HCT116 (cell line): ENCODE results near the gene NAA50. TPM values are rescaled to one million over a fixed set of nuclear protein-coding genes. Genes with fewer than 3 reads are reported as not detected.

Source experiments
- ATAC-seq: fragments of 200-7000 bp; cut with Tn5 transposase; 2 replicates; pipeline ENCODE4 v1.9.1; 2020; ENCODE audit warnings: mild to moderate bottlenecking, moderate library complexity
- BruUV-seq: library from RNA; stranded (reverse); fragments of 400-500 nt; replicated peaks from 2 replicates; lab custom pipeline; 2021; lab: Mats Ljungman, UMichigan
- CTCF ChIA-PET: fragments of 300-600 bp; sonication (Branson Sonifier 250); formaldehyde crosslinking; loops from one replicate; lab custom pipeline; 2021; ENCODE audit warnings: antibody characterized with exemption; lab: Charles Lee
- POLR2A ChIA-PET: fragments of 300-600, 350-600 bp; sonication (Branson Sonifier 250); formaldehyde crosslinking; loops from one replicate; lab custom pipeline; 2021; ENCODE audit warnings: antibody characterized with exemption; lab: Charles Lee
- RAD21 ChIA-PET, 2 experiments: fragments of 300-600 bp; sonication (Branson Sonifier 250); formaldehyde crosslinking; loops; one replicate each; lab custom pipeline; 2023; ENCODE audit warnings: low total read pairs in 2 of 2; ENCODE audit not compliant: uncharacterized antibody in 2 of 2, unreplicated experiment in 2 of 2, low non-redundant PET in 1 of 2; lab: Charles Lee
- DNase-seq: peaks from one replicate; pipeline ENCODE4 v3.0.0-alpha.2; 2010; ENCODE audit warnings: low read depth, low spot score
- H2AFZ ChIP-seq: fragments of 200-600 bp; shearing (Covaris generic), sonication (generic); 2 replicates; pipeline ENCODE4 v1.6.1; 2017; ENCODE audit warnings: low read depth, mixed run types, mixed read lengths, antibody characterized with exemption, low read length; ENCODE audit not compliant: poor library complexity, severe bottlenecking
- H3K27ac ChIP-seq: 2 replicates; pipeline ENCODE4 v1.5.1; 2012; ENCODE audit warnings: low read depth, low read length
- H3K27me3 ChIP-seq: fragments of 200-600 bp; sonication (generic); 2 replicates; pipeline ENCODE4 v1.6.1; 2016; ENCODE audit warnings: mixed run types, low read length, mixed read lengths; ENCODE audit not compliant: insufficient read depth
- H3K36me3 ChIP-seq, 2 experiments: fragments of 200-500 bp in 1 of 2; fragments of 200-600 bp in 1 of 2; sonication (Bioruptor generic) in 1 of 2; sonication (generic) in 1 of 2; 2 replicates each; pipeline versions ENCODE4 v1.5.1 to v1.6.1; 2014 to 2016; ENCODE audit warnings: low read length in 2 of 2, inconsistent platforms in 1 of 2, mixed read lengths in 1 of 2, mixed run types in 1 of 2; ENCODE audit not compliant: insufficient read depth in 2 of 2, control insufficient read depth in 1 of 2
- H3K4me1 ChIP-seq, 2 experiments: fragments of 200-600 bp in 1 of 2; sonication (generic) in 1 of 2; 2 replicates each; pipeline versions ENCODE4 v1.5.1 to v1.6.1; 2012 to 2017; ENCODE audit warnings: low read length in 2 of 2, inconsistent platforms in 1 of 2, mild to moderate bottlenecking in 1 of 2, mixed read lengths in 1 of 2, mixed run types in 1 of 2, moderate library complexity in 1 of 2; ENCODE audit not compliant: insufficient read depth in 2 of 2, control insufficient read depth in 1 of 2
- H3K4me2 ChIP-seq: fragments of 200-600 bp; sonication (generic); 2 replicates; pipeline ENCODE4 v1.6.1; 2017; ENCODE audit warnings: mixed run types, low read length, mixed read lengths
- H3K4me3 ChIP-seq, 2 experiments: fragments of 200-600 bp in 1 of 2; sonication (generic) in 1 of 2; replicated peaks in 1 of 2; 2 replicates each; pipeline ENCODE4 v1.5.1; 2011 to 2016; ENCODE audit warnings: low read length in 2 of 2, control low read depth in 1 of 2, low read depth in 1 of 2, mild to moderate bottlenecking in 1 of 2, mixed read lengths in 1 of 2, mixed run types in 1 of 2
- H3K79me2 ChIP-seq: fragments of 200-600 bp; sonication (generic); 2 replicates; pipeline ENCODE4 v1.6.1; 2017; ENCODE audit warnings: mild to moderate bottlenecking, mixed run types, low read length, moderate library complexity, mixed read lengths; ENCODE audit not compliant: insufficient read depth
- H3K9ac ChIP-seq: fragments of 200-600 bp; sonication (generic); 2 replicates; pipeline ENCODE4 v1.6.1; 2016; ENCODE audit warnings: low read length, mixed read lengths
- H3K9me2 ChIP-seq: fragments of 200-600 bp; sonication (generic), shearing (Covaris generic); 2 replicates; pipeline ENCODE4 v1.6.1; 2017; ENCODE audit warnings: mixed run types, mild to moderate bottlenecking, moderate library complexity; ENCODE audit not compliant: insufficient read depth
- H3K9me3 ChIP-seq, 2 experiments: fragments of 200-500 bp in 1 of 2; fragments of 200-600 bp in 1 of 2; sonication (Bioruptor generic) in 1 of 2; sonication (generic) in 1 of 2; 2 replicates each; pipeline ENCODE4 v1.6.1; 2014 to 2017; ENCODE audit warnings: low read length in 2 of 2, mixed read lengths in 2 of 2, inconsistent platforms in 1 of 2, low read depth in 1 of 2, mild to moderate bottlenecking in 1 of 2, mixed run types in 1 of 2, moderate library complexity in 1 of 2; ENCODE audit not compliant: control insufficient read depth in 1 of 2, insufficient read depth in 1 of 2
- H4K20me1 ChIP-seq: fragments of 200-600 bp; sonication (generic), shearing (Covaris generic); 2 replicates; pipeline ENCODE4 v1.6.1; 2017; ENCODE audit warnings: mixed run types, mild to moderate bottlenecking, moderate library complexity; ENCODE audit not compliant: insufficient read depth
- ATF3 ChIP-seq: IDR thresholded peaks from 2 replicates; pipeline ENCODE4 v1.6.1; 2012
- CEBPB ChIP-seq: IDR thresholded peaks from 2 replicates; pipeline ENCODE4 v1.6.1; 2012; ENCODE audit warnings: low read depth
- CTCF ChIP-seq, 3 experiments: fragments of 200-600 bp in 1 of 3; sonication (generic) in 1 of 3; IDR thresholded peaks in 2 of 3; conservative IDR thresholded peaks in 1 of 3; 2 replicates each; pipeline ENCODE4 v1.5.1; 2012 to 2017; ENCODE audit warnings: low read depth in 2 of 3, low read length in 2 of 3, antibody characterized with exemption in 1 of 3, borderline replicate concordance in 1 of 3, control low read depth in 1 of 3, mild to moderate bottlenecking in 1 of 3, mixed read lengths in 1 of 3, mixed run types in 1 of 3, moderate library complexity in 1 of 3; ENCODE audit not compliant: insufficient read depth in 1 of 3
- ELF1 ChIP-seq: IDR thresholded peaks from 2 replicates; pipeline ENCODE4 v1.6.1; 2012; ENCODE audit warnings: low read depth, borderline replicate concordance
- EZH2phosphoT487 ChIP-seq: fragments of 200-600 bp; IDR thresholded peaks from 2 replicates; pipeline ENCODE4 v1.6.1; 2018; ENCODE audit warnings: antibody characterized with exemption, borderline replicate concordance
- FOSL1 ChIP-seq: IDR thresholded peaks from 2 replicates; pipeline ENCODE4 v1.6.1; 2012; ENCODE audit warnings: low read depth
- MAX ChIP-seq: IDR thresholded peaks from 2 replicates; pipeline ENCODE4 v1.6.1; 2012
- POLR2AphosphoS5 ChIP-seq: IDR thresholded peaks from 2 replicates; pipeline ENCODE4 v1.6.1; 2011; ENCODE audit warnings: mild to moderate bottlenecking, low read depth, low read length, moderate library complexity
- RAD21 ChIP-seq: IDR thresholded peaks from 2 replicates; pipeline ENCODE4 v1.6.1; 2012; ENCODE audit warnings: low read depth, mild to moderate bottlenecking
- SIN3A ChIP-seq: IDR thresholded peaks from 2 replicates; pipeline ENCODE4 v1.6.1; 2012; ENCODE audit warnings: low read depth
- ZFX ChIP-seq: fragments of 450-650 bp; IDR thresholded peaks from 2 replicates; pipeline ENCODE4 v1.6.1; 2017
- intact Hi-C: fragments of 100-400 bp; cut with micrococcal nuclease; formaldehyde crosslinking; loops from 2 replicates; pipeline ENCODE4 v1.10.0; 2022
- total RNA-seq: library from RNA; stranded (reverse); gene quantifications from one replicate; pipeline ENCODE4 v1.2.1, GENCODE V29; 2021; ENCODE audit not compliant: unreplicated experiment

Gene NAA50
- total RNA-seq, 1 experiment from 2014 or later: 233 TPM

- Histone ChIP-seq H3K4me1 (peaks cover 2 to 8% of the 10 kb centered on the region in 2 experiments; a peak in 3 of 4 replicates), H3K4me3 (no peak overlapping the region), H3K27me3 (no peaks in the 10 kb centered on the region), H3K4me2 (no peak overlapping the region), H2AFZ (no peak overlapping the region), H3K36me3 (peaks cover 2 to 20% of the 10 kb centered on the region in 2 experiments; a peak in 1 of 4 replicates), H3K27ac (no peak overlapping the region), H3K79me2 (peaks cover 99% of the 10 kb centered on the region), H3K9ac (no peak overlapping the region), H3K9me2 (no peaks in the 10 kb centered on the region), H3K9me3 (no peaks in the 10 kb centered on the region), H4K20me1 (peaks cover 76% of the 10 kb centered on the region)
- ATAC-seq (no peak), DNase-seq (no peak)
- CTCF ChIA-PET: no interaction called here
- no peak for TF ChIP-seq ATF3
- TF ChIP-seq ELF1: no peak
- TF ChIP-seq EZH2phosphoT487: no peak
- RAD21 ChIA-PET: no interaction called here
- no TSS peak for BruUV-seq
- POLR2A ChIA-PET: no interaction called here
- intact Hi-C loops: no loop called here
These were observed 5.0 kb downstream of the NAA50 start for GRCh38 chr3:113741086-113741485.

- RAD21 ChIA-PET: interaction anchor here in 1 of 2 experiments (1.2 kb wide), 1 partner anchor 176 kb away, joined by 4 read pairs; no protein-coding TSS in a partner anchor
- peaks cover 2 to 13% of the 10 kb centered on the region in 2 experiments; a peak in 2 of 4 replicates for H3K36me3 ChIP-seq
- CTCF ChIA-PET: interaction anchor here (0.6 to 2.5 kb wide), 13 partner anchors 9 to 682 kb away, joined by 3 to 29 read pairs (median 4); partner anchors contain the start of genes GRAMD1C and NAA50
- H4K20me1 ChIP-seq: peaks cover 70% of the 10 kb centered on the region
- H3K79me2 ChIP-seq: peaks cover 100% of the 10 kb centered on the region
- H3K27me3 ChIP-seq: no peaks in the 10 kb centered on the region
- no peak overlapping the region for H3K4me2 ChIP-seq
- 0 out of 4 replicates have a peak, but pooled peaks cover 0 to 2% of the 10 kb centered on the region in 2 experiments for H3K4me1 ChIP-seq
- POLR2A ChIA-PET: interaction anchor here (0.6 to 1.2 kb wide), 2 partner anchors 10 to 40 kb away, joined by 5 to 7 read pairs; partner anchors contain the start of genes ATP6V1A, NAA50 and USF3
- H3K27ac ChIP-seq: no peak overlapping the region
- no peak overlapping the region for H3K4me3 ChIP-seq
- BruUV-seq: no TSS peak
- intact Hi-C loops: loop anchor here (1.0 to 5.0 kb wide), 4 partner anchors 102 to 416 kb away; partner anchors contain the start of gene GRAMD1C
- no peak for TF ChIP-seq ZFX
- no peak for TF ChIP-seq CEBPB
- TF ChIP-seq MAX: no peak
- peak; percentile 43 to 71 (median 61) for TF ChIP-seq CTCF (IDR thresholded peaks at IDR 0.05 in 2 of 3, conservative IDR thresholded peaks at IDR 0.05 in 1 of 3; ENCODE audit: borderline replicate concordance in 1 of 3, insufficient read depth in 1 of 3, low read depth in 2 of 3, low read length in 2 of 3)
- TF ChIP-seq SIN3A: no peak
- no peak for TF ChIP-seq FOSL1
- TF ChIP-seq POLR2AphosphoS5: no peak
- no peak for TF ChIP-seq EZH2phosphoT487
- peak; percentile 77 for TF ChIP-seq RAD21
- no peaks in the 10 kb centered on the region for H3K9me3 ChIP-seq
- ATAC-seq (peak; percentile 78), DNase-seq (peak; percentile 36)
- no peak overlapping the region for H3K9ac ChIP-seq
- no peaks in the 10 kb centered on the region for H3K9me2 ChIP-seq
- no peak overlapping the region for H2AFZ ChIP-seq
These were observed 9.4 kb downstream of the NAA50 start for GRCh38 chr3:113736548-113737089.
